ENCODE data around the gene DENND5A. TPM values are rescaled to one million over a fixed set of nuclear protein-coding genes. Genes with fewer than 3 reads are reported as not detected.

The DENND5A gene
- total RNA-seq, 1 donor: 152 TPM

DNA sequence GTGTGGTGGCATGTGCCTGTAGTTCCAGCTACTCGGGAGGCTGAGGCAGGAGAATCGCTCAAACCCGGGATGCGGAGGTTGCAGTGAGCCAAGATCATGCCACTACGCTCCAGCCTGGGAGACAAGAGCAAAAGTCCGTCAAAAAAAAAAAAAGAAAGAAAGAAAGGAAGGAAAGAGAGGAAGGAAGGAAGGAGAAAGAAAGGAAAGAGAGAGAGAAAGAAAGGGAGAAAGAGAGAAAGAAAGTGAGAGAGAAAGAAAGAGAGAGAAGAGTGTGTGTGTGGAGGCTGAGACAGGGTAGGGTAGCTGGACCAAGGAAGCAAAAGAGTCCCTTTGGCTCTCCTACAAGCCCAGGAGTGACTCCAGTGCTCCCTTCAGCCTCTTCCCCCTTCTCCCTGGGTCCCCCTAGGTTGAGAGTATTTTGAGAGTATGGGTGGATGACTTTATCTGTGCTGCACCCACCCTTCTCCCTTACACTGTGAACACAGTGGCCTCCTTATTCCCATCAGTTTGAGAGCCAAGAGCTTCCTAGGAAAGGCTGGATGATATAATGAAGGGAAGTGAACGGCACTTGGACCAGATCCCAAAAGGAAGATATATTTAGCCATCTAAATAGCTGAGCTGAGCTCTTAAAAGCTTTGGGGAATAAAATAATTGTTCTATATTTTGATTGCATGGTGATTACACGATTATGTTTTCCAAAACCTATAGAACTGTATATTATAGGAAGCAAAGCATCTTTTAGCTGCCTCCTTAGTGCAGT lies 9.5 kb upstream of the DENND5A start:
- no peak overlapping the region for H3K4me3 ChIP-seq (ENCODE audit: low read depth, low read length)
- TF ChIP-seq, protein P1, sequence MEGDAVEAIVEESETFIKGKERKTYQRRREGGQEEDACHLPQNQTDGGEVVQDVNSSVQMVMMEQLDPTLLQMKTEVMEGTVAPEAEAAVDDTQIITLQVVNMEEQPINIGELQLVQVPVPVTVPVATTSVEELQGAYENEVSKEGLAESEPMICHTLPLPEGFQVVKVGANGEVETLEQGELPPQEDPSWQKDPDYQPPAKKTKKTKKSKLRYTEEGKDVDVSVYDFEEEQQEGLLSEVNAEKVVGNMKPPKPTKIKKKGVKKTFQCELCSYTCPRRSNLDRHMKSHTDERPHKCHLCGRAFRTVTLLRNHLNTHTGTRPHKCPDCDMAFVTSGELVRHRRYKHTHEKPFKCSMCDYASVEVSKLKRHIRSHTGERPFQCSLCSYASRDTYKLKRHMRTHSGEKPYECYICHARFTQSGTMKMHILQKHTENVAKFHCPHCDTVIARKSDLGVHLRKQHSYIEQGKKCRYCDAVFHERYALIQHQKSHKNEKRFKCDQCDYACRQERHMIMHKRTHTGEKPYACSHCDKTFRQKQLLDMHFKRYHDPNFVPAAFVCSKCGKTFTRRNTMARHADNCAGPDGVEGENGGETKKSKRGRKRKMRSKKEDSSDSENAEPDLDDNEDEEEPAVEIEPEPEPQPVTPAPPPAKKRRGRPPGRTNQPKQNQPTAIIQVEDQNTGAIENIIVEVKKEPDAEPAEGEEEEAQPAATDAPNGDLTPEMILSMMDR (IDR thresholded peaks at IDR 0.05; ENCODE audit: insufficient read depth, low read depth, low read length): no peak
- DNase-seq (ENCODE audit: low read depth): no peak

DNA sequence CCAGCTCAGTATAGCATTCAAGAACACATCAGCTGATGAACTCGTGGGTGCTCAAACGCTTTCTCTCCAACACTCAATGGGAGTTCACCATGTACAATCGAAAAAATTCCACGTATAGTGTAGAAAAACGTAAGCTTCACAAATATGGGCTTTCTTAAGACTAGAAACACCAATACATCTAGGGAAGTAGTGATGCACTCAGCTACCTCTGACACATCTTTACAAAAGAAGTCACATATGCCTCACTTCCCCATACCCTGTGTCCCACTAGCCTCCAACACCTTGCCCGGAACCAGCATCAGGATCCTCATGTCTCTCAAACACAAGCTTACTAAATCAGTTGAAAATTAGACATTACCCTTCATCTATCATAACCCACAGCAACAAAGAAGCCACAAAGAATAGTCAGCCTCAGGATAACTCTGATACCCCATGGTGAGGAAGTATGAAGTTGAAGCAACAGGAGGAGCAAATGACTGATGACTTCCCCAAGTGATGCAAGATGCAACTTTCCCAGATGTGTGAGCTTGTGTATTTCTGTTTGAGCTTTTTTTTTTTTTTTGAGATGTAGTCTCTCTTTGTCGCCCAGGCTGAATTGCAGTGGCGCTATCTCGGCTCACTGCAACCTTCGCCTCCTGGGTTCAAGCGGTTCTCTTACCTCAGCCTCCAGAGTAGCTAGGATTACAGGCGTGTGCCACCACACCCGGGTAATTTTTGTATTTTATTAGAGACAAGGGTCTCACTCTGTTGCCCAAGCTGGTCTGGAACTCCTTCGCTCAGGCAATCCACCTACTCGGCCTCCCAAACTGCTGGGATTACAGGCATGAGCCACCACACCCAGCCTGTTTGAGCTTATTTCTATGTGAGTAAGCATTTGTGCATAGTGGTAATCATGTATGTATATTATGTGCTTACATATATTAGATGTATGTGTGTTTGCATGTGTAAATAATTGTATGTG lies 8.5 kb upstream of the DENND5A start:
- TF ChIP-seq, protein P1 (IDR thresholded peaks at IDR 0.05; ENCODE audit: insufficient read depth, low read depth, low read length): no peak
- peak; percentile 40 for DNase-seq (ENCODE audit: low read depth)

DNA sequence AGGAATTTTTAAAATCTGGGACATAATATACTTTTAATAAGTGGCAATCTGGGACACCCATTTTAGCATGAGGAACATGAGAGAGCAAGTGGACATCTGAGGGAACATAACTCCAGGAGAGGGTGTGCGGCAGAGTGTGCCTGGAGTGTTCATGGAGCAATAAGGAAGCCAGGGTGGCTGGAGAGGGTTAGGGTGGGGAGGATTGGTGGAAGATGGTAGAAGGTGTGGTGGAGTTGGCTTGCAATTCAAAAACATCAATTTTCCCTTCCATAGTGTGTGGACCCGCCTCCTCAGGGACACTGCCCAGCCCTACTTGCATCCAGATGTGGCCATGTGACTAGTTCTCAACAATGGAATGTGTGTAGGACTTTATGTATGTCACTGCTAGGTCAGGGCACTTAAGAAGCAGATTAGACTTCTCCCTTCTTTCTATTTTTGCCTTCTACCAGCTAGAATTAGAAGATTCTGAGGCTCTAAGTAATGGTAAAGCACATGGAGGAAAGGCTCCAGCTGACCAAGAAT lies 4.4 kb upstream of the DENND5A start:
- TF ChIP-seq, protein P1 (IDR thresholded peaks at IDR 0.05; ENCODE audit: insufficient read depth, low read depth, low read length): no peak

More for the DNA sequence above, 8.5 kb upstream of the DENND5A start:
- no peak overlapping the region for H3K4me3 ChIP-seq (ENCODE audit: low read depth, low read length)

GRCh38 chr11:9267680-9268079 lies 2.5 kb upstream of the DENND5A start:
- TF ChIP-seq, protein P1 (IDR thresholded peaks at IDR 0.05; ENCODE audit: insufficient read depth, low read depth, low read length): no peak
- no peak overlapping the region for H3K4me3 ChIP-seq (ENCODE audit: low read depth, low read length)
- DNase-seq (ENCODE audit: low read depth): no peak

More for the DNA sequence above, 4.4 kb upstream of the DENND5A start:
- H3K4me3 ChIP-seq (ENCODE audit: low read depth, low read length): no peak overlapping the region
- DNase-seq (ENCODE audit: low read depth): peak; percentile 30

- DNase-seq (ENCODE audit: low read depth): no peak
- H3K4me3 ChIP-seq (ENCODE audit: low read depth, low read length): no peak overlapping the region
- TF ChIP-seq, protein P1 (IDR thresholded peaks at IDR 0.05; ENCODE audit: insufficient read depth, low read depth, low read length): no peak
Measured at GRCh38 chr11:9266926-9267325, 1.8 kb upstream of the DENND5A start.

GRCh38 chr11:9266132-9266736 lies 1.1 kb upstream of the DENND5A start:
- TF ChIP-seq, protein P1 (IDR thresholded peaks at IDR 0.05; ENCODE audit: insufficient read depth, low read depth, low read length): no peak
- no peak overlapping the region for H3K4me3 ChIP-seq (ENCODE audit: low read depth, low read length)
- no peak for DNase-seq (ENCODE audit: low read depth)

All from fibroblast of villous mesenchyme (primary cell).